Osteoblast (primary cell): ENCODE measurements around the gene ASTN2. TPM values are rescaled to one million over a fixed set of nuclear protein-coding genes. Genes with fewer than 3 reads are reported as not detected.

Experiments used
- DNase-seq: peaks from one replicate; pipeline ENCODE4 v3.0.0; 2011; ENCODE audit warnings: low spot score, mixed read lengths; ENCODE audit not compliant: insufficient read length; ENCODE audit errors: missing footprints
- H2AFZ ChIP-seq: 2 replicates; pipeline ENCODE4 v1.6.0; 2011; ENCODE audit warnings: mild to moderate bottlenecking, low read length
- H3K27ac ChIP-seq: 2 replicates; pipeline ENCODE4 v1.5.1; 2011; ENCODE audit warnings: mild to moderate bottlenecking, low read depth, low read length, moderate library complexity
- H3K27me3 ChIP-seq: 2 replicates; pipeline ENCODE4 v1.6.0; 2012; ENCODE audit warnings: mild to moderate bottlenecking, control low read depth, inconsistent platforms, low read length, moderate library complexity; ENCODE audit not compliant: insufficient read depth
- H3K36me3 ChIP-seq: 2 replicates; pipeline ENCODE4 v1.5.1; 2011; ENCODE audit warnings: mild to moderate bottlenecking, low read length, control low read depth, moderate library complexity; ENCODE audit not compliant: insufficient read depth
- H3K4me1 ChIP-seq: 2 replicates; pipeline ENCODE4 v1.5.1; 2011; ENCODE audit warnings: mild to moderate bottlenecking, low read length, control low read depth, moderate library complexity; ENCODE audit not compliant: insufficient read depth
- H3K4me2 ChIP-seq: 2 replicates; pipeline ENCODE4 v1.6.0; 2011; ENCODE audit warnings: mild to moderate bottlenecking, low read length; ENCODE audit not compliant: insufficient read depth
- H3K4me3 ChIP-seq: fragments of 200-600 bp; sonication (generic); 3 replicates; pipeline ENCODE4 v1.5.1; 2012; ENCODE audit warnings: mild to moderate bottlenecking, low read length, inconsistent platforms; ENCODE audit not compliant: insufficient read depth
- H3K79me2 ChIP-seq: 2 replicates; pipeline ENCODE4 v1.6.0; 2012; ENCODE audit warnings: mild to moderate bottlenecking, low read length, control low read depth, inconsistent platforms; ENCODE audit not compliant: insufficient read depth
- H3K9me3 ChIP-seq: 2 replicates; pipeline ENCODE4 v1.5.1; 2011; ENCODE audit warnings: low read depth, low read length, control low read depth
- H4K20me1 ChIP-seq: 2 replicates; pipeline ENCODE4 v1.6.0; 2012; ENCODE audit warnings: mild to moderate bottlenecking, low read length, control low read depth; ENCODE audit not compliant: insufficient read depth
- total RNA-seq: library from RNA; depleted of rRNA; stranded (reverse); fragments of >200 nt; gene quantifications from 2 replicates; pipeline ENCODE4 v1.2.3, GENCODE V29; 2012
- TF ChIP-seq, protein P1 (sequence below): IDR thresholded peaks from 2 replicates; pipeline ENCODE4 v1.5.1; 2011; ENCODE audit warnings: mild to moderate bottlenecking, low read depth, low read length, moderate library complexity; ENCODE audit errors: extremely low read depth

The ASTN2 gene
- total RNA-seq, 1 donor = 4.7 TPM

GRCh38 chr9:116859763-116860162 lies 555.1 kb downstream of the ASTN2 start:
- Histone ChIP-seq H3K9me3 (no peaks in the 10 kb centered on the region), H4K20me1 (no peaks in the 10 kb centered on the region), H3K27me3 (peaks cover 2% of the 10 kb centered on the region), H3K27ac (no peak overlapping the region), H3K4me1 (no peaks in the 10 kb centered on the region), H3K4me2 (no peak overlapping the region), H2AFZ (no peak overlapping the region), H3K79me2 (no peaks in the 10 kb centered on the region), H3K4me3 (no peak overlapping the region), H3K36me3 (no peaks in the 10 kb centered on the region)
- DNase-seq = no peak
- TF ChIP-seq, protein P1, sequence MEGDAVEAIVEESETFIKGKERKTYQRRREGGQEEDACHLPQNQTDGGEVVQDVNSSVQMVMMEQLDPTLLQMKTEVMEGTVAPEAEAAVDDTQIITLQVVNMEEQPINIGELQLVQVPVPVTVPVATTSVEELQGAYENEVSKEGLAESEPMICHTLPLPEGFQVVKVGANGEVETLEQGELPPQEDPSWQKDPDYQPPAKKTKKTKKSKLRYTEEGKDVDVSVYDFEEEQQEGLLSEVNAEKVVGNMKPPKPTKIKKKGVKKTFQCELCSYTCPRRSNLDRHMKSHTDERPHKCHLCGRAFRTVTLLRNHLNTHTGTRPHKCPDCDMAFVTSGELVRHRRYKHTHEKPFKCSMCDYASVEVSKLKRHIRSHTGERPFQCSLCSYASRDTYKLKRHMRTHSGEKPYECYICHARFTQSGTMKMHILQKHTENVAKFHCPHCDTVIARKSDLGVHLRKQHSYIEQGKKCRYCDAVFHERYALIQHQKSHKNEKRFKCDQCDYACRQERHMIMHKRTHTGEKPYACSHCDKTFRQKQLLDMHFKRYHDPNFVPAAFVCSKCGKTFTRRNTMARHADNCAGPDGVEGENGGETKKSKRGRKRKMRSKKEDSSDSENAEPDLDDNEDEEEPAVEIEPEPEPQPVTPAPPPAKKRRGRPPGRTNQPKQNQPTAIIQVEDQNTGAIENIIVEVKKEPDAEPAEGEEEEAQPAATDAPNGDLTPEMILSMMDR = no peak

DNA sequence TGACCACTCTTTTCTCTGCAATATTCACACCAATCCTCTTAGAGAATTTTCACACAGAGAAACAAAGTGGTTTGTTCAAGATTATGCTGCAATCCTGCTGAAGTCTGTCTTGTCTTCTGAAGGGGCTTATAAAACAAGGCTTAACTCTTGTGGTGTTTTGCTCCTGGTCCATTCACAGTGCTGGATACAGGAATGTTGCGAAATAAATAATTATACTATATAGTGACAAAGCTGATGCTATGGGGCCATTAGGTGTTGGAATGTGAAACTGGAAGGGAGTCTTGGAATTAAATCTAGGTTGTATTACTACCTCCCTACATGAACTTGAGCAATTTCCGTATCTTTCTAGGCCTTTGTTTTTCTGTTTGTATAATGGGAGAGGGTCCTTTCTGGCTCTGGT lies 557.5 kb downstream of the ASTN2 start:
- H3K36me3 ChIP-seq = no peaks in the 10 kb centered on the region
- H3K27me3 ChIP-seq = peaks cover 2% of the 10 kb centered on the region
- TF ChIP-seq, protein P1 = no peak
- no peaks in the 10 kb centered on the region for H3K79me2 ChIP-seq
- H3K4me1 ChIP-seq = no peaks in the 10 kb centered on the region
- no peak overlapping the region for H3K27ac ChIP-seq
- no peaks in the 10 kb centered on the region for H3K9me3 ChIP-seq
- no peak overlapping the region for H3K4me3 ChIP-seq
- no peaks in the 10 kb centered on the region for H4K20me1 ChIP-seq
- no peak overlapping the region for H2AFZ ChIP-seq
- no peak for DNase-seq
- no peak overlapping the region for H3K4me2 ChIP-seq

DNA sequence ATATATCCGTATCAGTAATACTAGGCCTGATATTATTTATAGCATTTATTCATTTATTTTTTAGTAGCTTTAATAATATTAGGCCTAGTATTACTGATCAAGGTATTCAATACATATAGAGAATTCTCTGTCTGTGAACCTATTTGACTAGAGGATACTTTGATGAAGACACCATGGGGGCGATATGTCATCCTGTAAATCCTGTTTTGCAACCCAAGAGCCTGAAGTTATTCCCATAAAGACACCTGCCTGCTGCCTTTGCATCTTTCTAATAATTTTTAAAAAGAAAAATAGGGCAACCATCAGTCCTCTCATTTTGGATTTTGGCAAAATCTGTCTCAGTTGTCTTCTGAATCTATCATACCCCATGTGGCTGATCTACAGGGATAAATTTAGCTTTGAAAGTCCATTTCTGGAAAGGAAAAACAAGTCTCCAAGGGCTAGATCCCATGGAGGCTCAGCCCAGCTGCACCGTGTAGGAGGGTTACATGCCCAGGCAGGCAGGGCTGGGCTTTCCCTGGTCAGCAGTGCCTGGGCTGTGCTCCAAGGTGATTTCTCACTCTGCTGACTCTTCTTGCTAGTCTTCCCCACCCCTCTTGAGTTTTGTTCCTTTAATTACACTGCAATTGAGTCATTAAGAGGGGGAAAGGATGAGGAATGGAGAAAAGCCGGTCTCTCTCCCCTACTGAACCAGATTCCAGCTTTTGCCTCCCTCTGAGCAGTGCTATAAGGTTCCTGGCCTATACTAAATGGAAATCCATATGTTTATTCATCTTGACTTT lies 558.8 kb downstream of the ASTN2 start:
- no peak overlapping the region for H2AFZ ChIP-seq
- TF ChIP-seq, protein P1 = no peak
- DNase-seq = no peak

DNA sequence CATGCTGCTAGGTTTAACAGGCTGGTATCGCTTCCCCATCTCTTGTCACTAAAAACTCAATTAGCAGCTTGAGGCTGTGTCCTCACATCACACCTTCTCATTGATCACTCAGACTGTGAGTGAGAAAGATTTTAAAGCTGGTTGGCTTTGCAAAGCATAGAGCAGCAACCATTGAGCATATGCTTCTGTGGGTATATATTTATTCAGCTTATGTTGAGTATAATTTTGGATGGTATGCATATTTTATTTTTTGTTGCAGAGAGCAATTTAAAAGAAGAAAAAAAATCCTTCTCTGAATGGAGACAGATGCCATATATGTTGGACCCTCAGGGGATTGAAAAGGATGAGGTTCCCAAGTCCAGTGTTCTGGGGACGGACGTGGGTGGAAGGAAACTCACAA lies 565.1 kb downstream of the ASTN2 start:
- Histone ChIP-seq H3K4me2 (no peak overlapping the region), H3K9me3 (no peaks in the 10 kb centered on the region), H3K27me3 (no peaks in the 10 kb centered on the region), H3K27ac (no peak overlapping the region), H4K20me1 (no peaks in the 10 kb centered on the region), H3K79me2 (no peaks in the 10 kb centered on the region), H3K4me1 (no peaks in the 10 kb centered on the region), H2AFZ (no peak overlapping the region), H3K4me3 (no peak overlapping the region), H3K36me3 (no peaks in the 10 kb centered on the region)
- TF ChIP-seq, protein P1 = no peak
- DNase-seq = no peak

More for the DNA sequence above, 558.8 kb downstream of the ASTN2 start:
- no peaks in the 10 kb centered on the region for H3K9me3 ChIP-seq
- no peaks in the 10 kb centered on the region for H4K20me1 ChIP-seq
- H3K27me3 ChIP-seq = no peaks in the 10 kb centered on the region
- no peaks in the 10 kb centered on the region for H3K36me3 ChIP-seq
- no peaks in the 10 kb centered on the region for H3K79me2 ChIP-seq
- no peaks in the 10 kb centered on the region for H3K4me1 ChIP-seq
- no peak overlapping the region for H3K4me2 ChIP-seq
- no peak overlapping the region for H3K27ac ChIP-seq
- no peak overlapping the region for H3K4me3 ChIP-seq
